ENCODE results near the gene TTF2.

TTF2 gene

GRCh38 chr1:117044217-117044616, 15.9 kb upstream of the TTF2 start:
- no peak overlapping the region for H3K4me3 ChIP-seq (ENCODE audit: low read length)
- DNase-seq (ENCODE audit: low read depth), result no peak
- TF ChIP-seq, protein P1, sequence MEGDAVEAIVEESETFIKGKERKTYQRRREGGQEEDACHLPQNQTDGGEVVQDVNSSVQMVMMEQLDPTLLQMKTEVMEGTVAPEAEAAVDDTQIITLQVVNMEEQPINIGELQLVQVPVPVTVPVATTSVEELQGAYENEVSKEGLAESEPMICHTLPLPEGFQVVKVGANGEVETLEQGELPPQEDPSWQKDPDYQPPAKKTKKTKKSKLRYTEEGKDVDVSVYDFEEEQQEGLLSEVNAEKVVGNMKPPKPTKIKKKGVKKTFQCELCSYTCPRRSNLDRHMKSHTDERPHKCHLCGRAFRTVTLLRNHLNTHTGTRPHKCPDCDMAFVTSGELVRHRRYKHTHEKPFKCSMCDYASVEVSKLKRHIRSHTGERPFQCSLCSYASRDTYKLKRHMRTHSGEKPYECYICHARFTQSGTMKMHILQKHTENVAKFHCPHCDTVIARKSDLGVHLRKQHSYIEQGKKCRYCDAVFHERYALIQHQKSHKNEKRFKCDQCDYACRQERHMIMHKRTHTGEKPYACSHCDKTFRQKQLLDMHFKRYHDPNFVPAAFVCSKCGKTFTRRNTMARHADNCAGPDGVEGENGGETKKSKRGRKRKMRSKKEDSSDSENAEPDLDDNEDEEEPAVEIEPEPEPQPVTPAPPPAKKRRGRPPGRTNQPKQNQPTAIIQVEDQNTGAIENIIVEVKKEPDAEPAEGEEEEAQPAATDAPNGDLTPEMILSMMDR (IDR thresholded peaks at IDR 0.05; ENCODE audit: insufficient read depth, low read depth, low read length, missing control alignments), result no peak

DNA sequence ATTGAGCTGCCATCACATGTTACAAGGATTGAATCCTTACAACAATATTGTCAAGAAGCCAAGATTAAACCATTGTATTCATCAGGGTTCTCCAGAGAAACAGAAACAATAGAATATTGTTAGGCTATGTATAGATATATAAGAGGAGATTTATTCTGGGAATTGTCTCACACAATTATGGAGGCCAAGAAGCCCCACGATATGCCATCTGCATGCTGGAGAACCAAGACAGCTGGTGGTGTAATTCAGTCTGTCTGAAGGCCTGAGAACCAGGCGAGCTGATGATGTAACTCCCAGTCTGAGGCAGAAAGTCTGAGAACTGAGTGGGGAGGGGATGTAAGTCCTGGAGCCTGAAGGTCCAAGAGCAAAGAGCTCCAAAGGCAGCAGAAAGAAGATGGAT, 14.5 kb upstream of the TTF2 start:
- TF ChIP-seq, protein P1 (IDR thresholded peaks at IDR 0.05; ENCODE audit: insufficient read depth, low read depth, low read length, missing control alignments), result no peak
- no peak overlapping the region for H3K4me3 ChIP-seq (ENCODE audit: low read length)
- no peak for DNase-seq (ENCODE audit: low read depth)

DNA sequence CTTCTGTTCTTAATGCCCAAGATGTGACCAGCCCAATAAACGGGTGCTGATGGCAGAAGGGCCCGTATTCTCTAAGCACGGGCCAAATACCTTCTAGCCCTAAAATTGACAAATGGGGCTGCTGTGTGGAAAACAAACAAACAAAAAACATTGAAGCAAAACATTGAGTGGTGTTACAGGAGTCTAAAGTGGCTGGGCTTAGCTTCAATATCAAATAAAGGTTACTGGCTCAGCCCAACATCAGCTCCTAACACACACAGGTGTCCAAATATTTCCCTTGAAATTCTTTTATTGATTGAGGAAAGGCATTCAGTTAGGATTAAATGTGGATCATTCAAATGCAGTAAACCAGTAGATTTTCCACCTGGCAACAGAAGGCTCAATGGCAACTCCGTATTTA, 13.3 kb upstream of the TTF2 start:
- TF ChIP-seq, protein P1 (IDR thresholded peaks at IDR 0.05; ENCODE audit: insufficient read depth, low read depth, low read length, missing control alignments), result no peak
- no peak overlapping the region for H3K4me3 ChIP-seq (ENCODE audit: low read length)
- DNase-seq (ENCODE audit: low read depth), result no peak

DNA sequence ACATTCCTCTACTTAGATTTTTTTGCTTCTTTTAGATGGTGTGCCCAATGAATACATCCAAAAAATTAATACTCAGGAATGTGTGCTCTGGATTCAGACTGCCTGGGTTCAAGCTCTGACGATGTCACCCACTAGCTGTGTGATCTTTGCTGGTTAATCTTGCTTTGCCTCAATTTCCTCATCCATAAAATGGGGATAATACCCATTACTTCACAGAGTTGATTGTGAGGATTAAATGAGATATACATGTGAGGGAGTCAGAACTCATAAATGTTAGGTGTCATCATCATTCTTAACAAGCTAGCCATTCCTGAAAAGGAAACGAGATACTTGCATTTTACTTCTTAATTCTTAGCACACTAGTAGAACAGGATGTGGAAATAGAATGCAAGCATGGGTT, 12.9 kb upstream of the TTF2 start:
- no peak for DNase-seq (ENCODE audit: low read depth)
- TF ChIP-seq, protein P1 (IDR thresholded peaks at IDR 0.05; ENCODE audit: insufficient read depth, low read depth, low read length, missing control alignments), result no peak
- H3K4me3 ChIP-seq (ENCODE audit: low read length), result no peak overlapping the region

DNA sequence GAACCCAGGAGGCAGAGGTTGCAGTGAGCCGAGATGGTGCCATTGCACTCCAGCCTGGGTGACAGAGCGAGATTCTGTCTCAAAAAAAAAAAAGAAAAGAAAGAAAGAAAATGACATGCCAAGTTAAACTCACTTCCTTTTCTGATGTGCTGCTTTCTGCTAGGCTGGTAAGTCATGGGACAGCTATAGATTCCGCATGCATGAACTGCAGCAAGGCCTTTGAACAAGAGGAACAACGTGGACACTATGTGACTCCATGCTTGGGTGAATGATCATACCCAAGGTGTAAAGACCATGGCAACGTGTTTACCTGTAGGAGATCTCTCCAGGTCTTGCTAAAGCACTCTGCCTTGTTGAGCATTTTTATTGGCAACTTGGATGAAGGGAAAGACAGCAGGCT, 10.3 kb upstream of the TTF2 start:
- H3K4me3 ChIP-seq (ENCODE audit: low read length), result no peak overlapping the region
- TF ChIP-seq, protein P1 (IDR thresholded peaks at IDR 0.05; ENCODE audit: insufficient read depth, low read depth, low read length, missing control alignments), result no peak
- DNase-seq (ENCODE audit: low read depth), result no peak

DNA sequence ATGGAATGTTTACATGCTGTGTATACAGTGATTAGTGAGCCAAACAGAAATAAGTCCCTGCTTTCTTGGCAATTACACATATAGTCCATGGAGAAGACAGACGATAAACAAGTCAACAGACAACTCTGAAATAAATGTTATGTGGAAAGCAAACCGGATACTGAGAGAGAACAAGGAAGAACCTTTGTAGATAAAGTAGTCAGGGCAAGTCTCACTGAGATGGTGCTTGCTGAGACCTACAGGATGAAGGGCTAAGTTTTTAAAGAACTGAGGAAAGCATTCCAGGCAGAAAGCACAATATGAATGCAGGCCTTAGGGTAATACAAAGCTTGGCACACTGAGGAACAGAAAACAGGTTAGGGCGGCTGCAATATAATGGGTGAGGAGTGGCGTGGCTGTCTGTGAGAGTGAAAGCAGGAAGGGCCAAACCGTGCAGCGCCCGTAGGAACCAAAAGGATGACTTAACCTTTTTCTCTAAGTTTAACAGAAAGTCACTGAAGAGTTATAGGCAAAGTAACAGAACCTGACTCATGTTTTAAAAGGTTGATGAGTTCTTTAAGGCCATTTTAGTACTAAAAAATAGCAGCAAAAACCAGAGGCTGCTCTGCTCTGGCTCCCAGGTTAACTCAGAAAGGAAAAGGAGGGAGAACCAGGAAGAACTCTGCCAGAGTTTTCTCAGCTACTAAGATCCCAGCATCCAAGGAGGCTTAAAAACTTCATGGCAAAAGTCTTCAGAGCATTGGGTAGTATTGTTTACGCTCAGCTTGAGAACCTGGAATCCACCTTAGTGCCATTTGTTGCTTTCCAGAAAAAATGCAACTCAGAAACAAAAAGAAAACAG, 8.7 kb upstream of the TTF2 start:
- no peak overlapping the region for H3K4me3 ChIP-seq (ENCODE audit: low read length)
- DNase-seq (ENCODE audit: low read depth), result peak; percentile 76
- TF ChIP-seq, protein P1 (IDR thresholded peaks at IDR 0.05; ENCODE audit: insufficient read depth, low read depth, low read length, missing control alignments), result no peak

GRCh38 chr1:117054068-117054467, 6.1 kb upstream of the TTF2 start:
- no peak for DNase-seq (ENCODE audit: low read depth)
- TF ChIP-seq, protein P1 (IDR thresholded peaks at IDR 0.05; ENCODE audit: insufficient read depth, low read depth, low read length, missing control alignments), result no peak
- no peak overlapping the region for H3K4me3 ChIP-seq (ENCODE audit: low read length)

Data from epithelial cell of esophagus (primary cell).